Calu3 (cell line): ENCODE data around the gene PNMA8A. TPM values are rescaled to one million over a fixed set of nuclear protein-coding genes. Genes with fewer than 3 reads are reported as not detected.

Source experiments
- BruUV-seq: library from RNA; stranded (reverse); fragments of 400-500 nt; replicated peaks from 2 replicates; lab custom pipeline; 2021; lab: Mats Ljungman, UMichigan
- CTCF ChIA-PET: fragments of 300-600 bp; sonication (Branson Sonifier 250); formaldehyde crosslinking; loops from one replicate; lab custom pipeline; 2022; ENCODE audit warnings: antibody characterized with exemption; lab: Charles Lee
- DNase-seq: peaks from one replicate; pipeline ENCODE4 v3.0.0; 2022
- H3K27ac Mint-ChIP-seq: one replicate; pipeline ENCODE4 v1.8.0; 2022; ENCODE audit warnings: mixed read lengths; ENCODE audit not compliant: unreplicated experiment
- H3K27me3 Mint-ChIP-seq: one replicate; pipeline ENCODE4 v1.8.0; 2022; ENCODE audit warnings: mixed read lengths; ENCODE audit not compliant: unreplicated experiment
- H3K36me3 Mint-ChIP-seq: one replicate; pipeline ENCODE4 v1.8.0; 2022; ENCODE audit warnings: mild to moderate bottlenecking, moderate library complexity, mixed read lengths; ENCODE audit not compliant: insufficient read depth, unreplicated experiment
- H3K4me1 Mint-ChIP-seq: one replicate; pipeline ENCODE4 v1.8.0; 2022; ENCODE audit warnings: mild to moderate bottlenecking, low read depth, mixed read lengths; ENCODE audit not compliant: unreplicated experiment
- H3K4me3 Mint-ChIP-seq: one replicate; pipeline ENCODE4 v1.8.0; 2022; ENCODE audit warnings: mild to moderate bottlenecking, low read depth, moderate library complexity, mixed read lengths; ENCODE audit not compliant: unreplicated experiment
- H3K9me3 Mint-ChIP-seq: one replicate; pipeline ENCODE4 v1.8.0; 2022; ENCODE audit warnings: low read depth, mixed read lengths; ENCODE audit not compliant: unreplicated experiment
- CTCF ChIP-seq: fragments of 200-600 bp; IDR thresholded peaks from one replicate; pipeline ENCODE4 v1.8.0; 2022; ENCODE audit warnings: antibody characterized with exemption; ENCODE audit not compliant: unreplicated experiment
- intact Hi-C: fragments of 100-400 bp; cut with micrococcal nuclease; formaldehyde crosslinking; loops from one replicate; pipeline ENCODE4 v1.10.0; 2022; ENCODE audit not compliant: unreplicated experiment
- total RNA-seq: library from RNA; stranded (reverse); gene quantifications from 2 replicates; pipeline ENCODE4 v1.2.3, GENCODE V29; 2022

Gene PNMA8A
- total RNA-seq, 1 experiment from 2014 or later, result 0.61 TPM

GRCh38 chr19:46515290-46515609 lies 43.9 kb upstream of the PNMA8A start:
- Mint-ChIP-seq H3K36me3 (no peaks in the 10 kb centered on the region), H3K4me3 (no peak overlapping the region), H3K27ac (no peak overlapping the region), H3K4me1 (peaks cover 8% of the 10 kb centered on the region), H3K9me3 (no peaks in the 10 kb centered on the region), H3K27me3 (peaks cover 50% of the 10 kb centered on the region)
- TF ChIP-seq CTCF, result no peak
- CTCF ChIA-PET, result interaction anchor here (0.6 to 2.0 kb wide), 6 partner anchors 13 to 437 kb away, joined by 4 to 8 read pairs (median 4); no protein-coding TSS in a partner anchor
- no TSS peak for BruUV-seq
- no peak for DNase-seq
- intact Hi-C loops, result loop anchor here (10.0 kb wide), 1 partner anchor 230 kb away; no protein-coding TSS in a partner anchor

- no peak for DNase-seq
- Mint-ChIP-seq H3K4me3 (no peak overlapping the region), H3K4me1 (peaks cover 8% of the 10 kb centered on the region), H3K27ac (no peak overlapping the region), H3K36me3 (no peaks in the 10 kb centered on the region), H3K27me3 (peaks cover 50% of the 10 kb centered on the region), H3K9me3 (no peaks in the 10 kb centered on the region)
- no peak for TF ChIP-seq CTCF
- BruUV-seq, result no TSS peak
- CTCF ChIA-PET, result interaction anchor here (0.8 kb wide), 1 partner anchor 436 kb away, joined by 4 read pairs; no protein-coding TSS in a partner anchor
- intact Hi-C loops, result loop anchor here (10.0 kb wide), 1 partner anchor 230 kb away; no protein-coding TSS in a partner anchor
Observed at GRCh38 chr19:46514589-46515289, 43.4 kb upstream of the PNMA8A start.

- no peak overlapping the region for H3K27ac Mint-ChIP-seq
Observed at GRCh38 chr19:46513461-46514236, 42.3 kb upstream of the PNMA8A start.

More at GRCh38 chr19:46513461-46514236, 42.3 kb upstream of the PNMA8A start:
- CTCF ChIA-PET, result no interaction called here
- Mint-ChIP-seq H3K36me3 (no peaks in the 10 kb centered on the region), H3K9me3 (no peaks in the 10 kb centered on the region), H3K27me3 (peaks cover 53% of the 10 kb centered on the region), H3K4me1 (peaks cover 8% of the 10 kb centered on the region), H3K4me3 (no peak overlapping the region)
- intact Hi-C loops, result loop anchor here (2.0 to 10.0 kb wide), 3 partner anchors 111 to 229 kb away; no protein-coding TSS in a partner anchor
- peak; percentile 98 for TF ChIP-seq CTCF
- BruUV-seq, result no TSS peak
- DNase-seq, result peak; percentile 90
